ENCODE measurements around the gene PCSK9.

The PCSK9 gene

GRCh38 chr1:55050283-55050682 is 10.9 kb downstream of the PCSK9 start:
- H3K79me2 ChIP-seq (ENCODE audit: insufficient read depth, low read length) = no peaks in the 10 kb centered on the region
- TF ChIP-seq, protein P1, sequence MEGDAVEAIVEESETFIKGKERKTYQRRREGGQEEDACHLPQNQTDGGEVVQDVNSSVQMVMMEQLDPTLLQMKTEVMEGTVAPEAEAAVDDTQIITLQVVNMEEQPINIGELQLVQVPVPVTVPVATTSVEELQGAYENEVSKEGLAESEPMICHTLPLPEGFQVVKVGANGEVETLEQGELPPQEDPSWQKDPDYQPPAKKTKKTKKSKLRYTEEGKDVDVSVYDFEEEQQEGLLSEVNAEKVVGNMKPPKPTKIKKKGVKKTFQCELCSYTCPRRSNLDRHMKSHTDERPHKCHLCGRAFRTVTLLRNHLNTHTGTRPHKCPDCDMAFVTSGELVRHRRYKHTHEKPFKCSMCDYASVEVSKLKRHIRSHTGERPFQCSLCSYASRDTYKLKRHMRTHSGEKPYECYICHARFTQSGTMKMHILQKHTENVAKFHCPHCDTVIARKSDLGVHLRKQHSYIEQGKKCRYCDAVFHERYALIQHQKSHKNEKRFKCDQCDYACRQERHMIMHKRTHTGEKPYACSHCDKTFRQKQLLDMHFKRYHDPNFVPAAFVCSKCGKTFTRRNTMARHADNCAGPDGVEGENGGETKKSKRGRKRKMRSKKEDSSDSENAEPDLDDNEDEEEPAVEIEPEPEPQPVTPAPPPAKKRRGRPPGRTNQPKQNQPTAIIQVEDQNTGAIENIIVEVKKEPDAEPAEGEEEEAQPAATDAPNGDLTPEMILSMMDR (IDR thresholded peaks at IDR 0.05; ENCODE audit: low read length) = no peak
- TF ChIP-seq EZH2 (IDR thresholded peaks at IDR 0.05; ENCODE audit: borderline replicate concordance, low read length) = no peak
- no peak overlapping the region for H2AFZ ChIP-seq (ENCODE audit: low read length)
- no peak overlapping the region for H3K9ac ChIP-seq (ENCODE audit: low read length)
- H3K4me3 ChIP-seq (ENCODE audit: low read depth, low read length, poor library complexity, severe bottlenecking) = no peak overlapping the region
- no peaks in the 10 kb centered on the region for H3K36me3 ChIP-seq (ENCODE audit: insufficient read depth, low read length)
- no peaks in the 10 kb centered on the region for H3K9me2 ChIP-seq (ENCODE audit: low read depth, low read length)
- no peak overlapping the region for H3K27ac ChIP-seq (ENCODE audit: low read depth, low read length, poor library complexity, severe bottlenecking)
- H4K20me1 ChIP-seq (ENCODE audit: insufficient read depth, low read length) = no peaks in the 10 kb centered on the region
- H3K27me3 ChIP-seq (ENCODE audit: insufficient read depth, low read length) = no peaks in the 10 kb centered on the region
- no peaks in the 10 kb centered on the region for H3K4me1 ChIP-seq (ENCODE audit: insufficient read depth, low read length, severe bottlenecking)
- no peaks in the 10 kb centered on the region for H3F3A ChIP-seq (ENCODE audit: insufficient read depth, low read length)
- H3K9me3 ChIP-seq (ENCODE audit: low read length) = no peaks in the 10 kb centered on the region
- H3K4me2 ChIP-seq (ENCODE audit: low read length) = no peak overlapping the region

DNA sequence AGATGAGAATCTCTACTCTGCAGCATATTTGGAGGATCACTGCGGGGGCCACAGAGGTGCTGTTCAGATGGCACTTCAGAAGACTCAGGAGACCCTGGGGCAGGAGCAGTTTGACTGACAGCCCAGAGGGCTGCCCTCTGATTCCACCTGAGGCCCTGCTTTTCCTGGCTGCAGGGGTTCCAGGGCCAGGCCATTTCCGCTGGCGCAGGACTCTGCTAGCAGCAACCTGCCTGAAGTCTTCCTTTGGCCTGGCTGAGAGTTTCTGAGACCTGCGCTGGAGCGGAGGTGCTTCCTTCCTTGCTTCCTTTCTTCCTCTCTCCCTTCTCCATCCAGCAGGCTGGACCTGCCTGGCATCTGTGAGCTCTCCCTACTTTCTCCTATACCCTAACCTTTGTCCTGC is 11.8 kb downstream of the PCSK9 start:
- H3K36me3 ChIP-seq (ENCODE audit: insufficient read depth, low read length) = no peaks in the 10 kb centered on the region
- TF ChIP-seq, protein P1 (IDR thresholded peaks at IDR 0.05; ENCODE audit: low read length) = no peak
- TF ChIP-seq EZH2 (IDR thresholded peaks at IDR 0.05; ENCODE audit: borderline replicate concordance, low read length) = no peak
- no peaks in the 10 kb centered on the region for H3F3A ChIP-seq (ENCODE audit: insufficient read depth, low read length)
- no peak overlapping the region for H3K4me2 ChIP-seq (ENCODE audit: low read length)
- no peaks in the 10 kb centered on the region for H3K27me3 ChIP-seq (ENCODE audit: insufficient read depth, low read length)
- no peaks in the 10 kb centered on the region for H3K9me2 ChIP-seq (ENCODE audit: low read depth, low read length)
- no peak overlapping the region for H2AFZ ChIP-seq (ENCODE audit: low read length)
- no peaks in the 10 kb centered on the region for H3K79me2 ChIP-seq (ENCODE audit: insufficient read depth, low read length)
- H3K4me3 ChIP-seq (ENCODE audit: low read depth, low read length, poor library complexity, severe bottlenecking) = no peak overlapping the region
- H4K20me1 ChIP-seq (ENCODE audit: insufficient read depth, low read length) = no peaks in the 10 kb centered on the region
- H3K4me1 ChIP-seq (ENCODE audit: insufficient read depth, low read length, severe bottlenecking) = no peaks in the 10 kb centered on the region
- H3K9ac ChIP-seq (ENCODE audit: low read length) = no peak overlapping the region
- H3K27ac ChIP-seq (ENCODE audit: low read depth, low read length, poor library complexity, severe bottlenecking) = no peak overlapping the region
- no peaks in the 10 kb centered on the region for H3K9me3 ChIP-seq (ENCODE audit: low read length)

DNA sequence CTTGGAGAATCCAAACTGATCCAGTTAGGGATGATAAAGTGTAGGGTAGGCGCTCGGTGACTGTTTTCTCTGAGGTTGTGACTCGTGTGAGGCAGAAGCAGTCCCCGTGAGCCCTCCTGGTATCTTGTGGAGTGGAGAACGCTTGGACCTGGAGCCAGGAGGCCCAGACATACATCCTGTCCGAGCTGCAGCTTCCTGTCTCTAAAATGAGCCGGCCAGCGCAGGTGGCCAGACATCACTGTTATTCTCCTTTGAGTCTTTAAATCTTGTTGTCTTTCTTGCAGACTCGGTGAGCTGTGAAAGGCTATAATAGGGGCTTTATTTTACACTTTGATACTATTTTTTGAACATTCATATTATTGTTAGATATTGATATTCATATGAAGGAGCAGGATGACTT is 12.3 kb downstream of the PCSK9 start:
- Histone ChIP-seq H3K27ac (ENCODE audit: low read depth, low read length, poor library complexity, severe bottlenecking) (no peak overlapping the region), H3K79me2 (ENCODE audit: insufficient read depth, low read length) (no peaks in the 10 kb centered on the region)

More for the DNA sequence above, 12.3 kb downstream of the PCSK9 start:
- Histone ChIP-seq H3K9me3 (ENCODE audit: low read length) (no peaks in the 10 kb centered on the region), H3K4me3 (ENCODE audit: low read depth, low read length, poor library complexity, severe bottlenecking) (no peak overlapping the region), H2AFZ (ENCODE audit: low read length) (no peak overlapping the region), H3K9ac (ENCODE audit: low read length) (no peak overlapping the region), H3K4me2 (ENCODE audit: low read length) (no peak overlapping the region), H3K4me1 (ENCODE audit: insufficient read depth, low read length, severe bottlenecking) (no peaks in the 10 kb centered on the region), H3F3A (ENCODE audit: insufficient read depth, low read length) (no peaks in the 10 kb centered on the region), H3K27me3 (ENCODE audit: insufficient read depth, low read length) (no peaks in the 10 kb centered on the region), H3K36me3 (ENCODE audit: insufficient read depth, low read length) (no peaks in the 10 kb centered on the region), H4K20me1 (ENCODE audit: insufficient read depth, low read length) (no peaks in the 10 kb centered on the region), H3K9me2 (ENCODE audit: low read depth, low read length) (no peaks in the 10 kb centered on the region)
- TF ChIP-seq EZH2 (IDR thresholded peaks at IDR 0.05; ENCODE audit: borderline replicate concordance, low read length) = no peak
- TF ChIP-seq, protein P1 (IDR thresholded peaks at IDR 0.05; ENCODE audit: low read length) = no peak

Measured in OCI-LY1 (cell line).